Astrocyte (in vitro differentiated cells and primary cell): Measurements from ENCODE around the gene MDFIC. TPM values are rescaled to one million over a fixed set of nuclear protein-coding genes. Genes with fewer than 3 reads are reported as not detected.

Experiments
- DNase-seq: peaks from one replicate; pipeline ENCODE4 v3.0.0-alpha.2; 2010; ENCODE audit warnings: low read depth
- FAIRE-seq: peaks from 2 replicates; lab custom pipeline; 2011; peaks lifted over from hg19 to GRCh38; lab: Jason Lieb, UNC
- H2AFZ ChIP-seq: 2 replicates; pipeline ENCODE4 v1.6.0; 2012; ENCODE audit warnings: low read depth, low read length, inconsistent platforms
- H3K27ac ChIP-seq: 2 replicates; pipeline ENCODE4 v1.5.1; 2011; ENCODE audit warnings: low read depth, low read length, inconsistent platforms
- H3K27me3 ChIP-seq: 2 replicates; pipeline ENCODE4 v1.6.0; 2011; ENCODE audit warnings: low read length, inconsistent platforms; ENCODE audit not compliant: insufficient read depth
- H3K36me3 ChIP-seq: 2 replicates; pipeline ENCODE4 v1.5.1; 2011; ENCODE audit warnings: low read length, inconsistent platforms; ENCODE audit not compliant: insufficient read depth
- H3K4me1 ChIP-seq: 2 replicates; pipeline ENCODE4 v1.5.1; 2011; ENCODE audit warnings: low read length, inconsistent platforms; ENCODE audit not compliant: insufficient read depth
- H3K4me2 ChIP-seq: 2 replicates; pipeline ENCODE4 v1.6.0; 2012; ENCODE audit warnings: low read length, inconsistent platforms
- H3K4me3 ChIP-seq: 2 replicates; pipeline ENCODE4 v1.5.1; 2011; ENCODE audit warnings: low read depth, mild to moderate bottlenecking, low read length, inconsistent platforms; ENCODE audit not compliant: insufficient read depth
- H3K79me2 ChIP-seq: 2 replicates; pipeline ENCODE4 v1.6.0; 2012; ENCODE audit warnings: mild to moderate bottlenecking, low read length, inconsistent platforms; ENCODE audit not compliant: insufficient read depth
- H3K9ac ChIP-seq: 2 replicates; pipeline ENCODE4 v1.6.0; 2012; ENCODE audit warnings: mild to moderate bottlenecking, low read length, inconsistent platforms
- H3K9me3 ChIP-seq: 2 replicates; pipeline ENCODE4 v1.5.1; 2012; ENCODE audit warnings: low read depth, mild to moderate bottlenecking, low read length, inconsistent platforms; ENCODE audit not compliant: insufficient read depth
- H4K20me1 ChIP-seq: 2 replicates; pipeline ENCODE4 v1.6.0; 2012; ENCODE audit warnings: low read length, inconsistent platforms; ENCODE audit not compliant: insufficient read depth
- H3K27ac Mint-ChIP-seq: one replicate; pipeline ENCODE4 v1.8.0; 2021; ENCODE audit warnings: mild to moderate bottlenecking, mixed read lengths; ENCODE audit not compliant: unreplicated experiment
- H3K27me3 Mint-ChIP-seq: one replicate; pipeline ENCODE4 v1.8.0; 2021; ENCODE audit warnings: low read depth, mixed read lengths; ENCODE audit not compliant: unreplicated experiment
- H3K36me3 Mint-ChIP-seq: one replicate; pipeline ENCODE4 v1.8.0; 2021; ENCODE audit warnings: low read depth, mixed read lengths; ENCODE audit not compliant: unreplicated experiment
- H3K4me1 Mint-ChIP-seq: one replicate; pipeline ENCODE4 v1.8.0; 2021; ENCODE audit warnings: low read depth, mixed read lengths; ENCODE audit not compliant: unreplicated experiment
- H3K4me3 Mint-ChIP-seq: one replicate; pipeline ENCODE4 v1.8.0; 2021; ENCODE audit warnings: mild to moderate bottlenecking, moderate library complexity, mixed read lengths; ENCODE audit not compliant: unreplicated experiment
- H3K9me3 Mint-ChIP-seq: one replicate; pipeline ENCODE4 v1.8.0; 2021; ENCODE audit warnings: mild to moderate bottlenecking, mixed read lengths; ENCODE audit not compliant: unreplicated experiment
- CTCF ChIP-seq: IDR thresholded peaks from 2 replicates; pipeline ENCODE4 v1.5.1; 2011; ENCODE audit warnings: low read depth, mild to moderate bottlenecking, inconsistent platforms, low read length, moderate library complexity; ENCODE audit not compliant: insufficient read depth
- EZH2 ChIP-seq: IDR thresholded peaks from 2 replicates; pipeline ENCODE4 v1.6.1; 2012; ENCODE audit warnings: mild to moderate bottlenecking, low read length, inconsistent platforms; ENCODE audit not compliant: insufficient read depth
- total RNA-seq: library from RNA; stranded (reverse); gene quantifications from 2 replicates; pipeline ENCODE4 v1.2.1, GENCODE V29; 2021

The MDFIC gene
- total RNA-seq, 1 donor from 2014 or later, result 20.3 TPM

GRCh38 chr7:115059321-115059720, 137.4 kb downstream of the MDFIC start:
- TF ChIP-seq EZH2 (no peak), CTCF (no peak)
- FAIRE-seq, result no peak
- Mint-ChIP-seq H3K27ac (no peak overlapping the region), H3K4me3 (no peak overlapping the region), H3K27me3 (no peaks in the 10 kb centered on the region), H3K4me1 (no peaks in the 10 kb centered on the region), H3K9me3 (no peaks in the 10 kb centered on the region), H3K36me3 (no peaks in the 10 kb centered on the region)
- no peaks in the 10 kb centered on the region for H3K27me3 ChIP-seq
- H3K4me3 ChIP-seq, result no peak overlapping the region
- H3K36me3 ChIP-seq, result no peaks in the 10 kb centered on the region
- no peak overlapping the region for H3K4me2 ChIP-seq
- no peaks in the 10 kb centered on the region for H3K9me3 ChIP-seq
- no peaks in the 10 kb centered on the region for H3K4me1 ChIP-seq
- H4K20me1 ChIP-seq, result no peaks in the 10 kb centered on the region
- H3K27ac ChIP-seq, result no peak overlapping the region
- no peaks in the 10 kb centered on the region for H3K79me2 ChIP-seq
- H2AFZ ChIP-seq, result no peak overlapping the region
- peak; percentile 70 for DNase-seq
- no peak overlapping the region for H3K9ac ChIP-seq

GRCh38 chr7:115060095-115060870, 138.4 kb downstream of the MDFIC start:
- no peak overlapping the region for H2AFZ ChIP-seq
- DNase-seq, result no peak

More at GRCh38 chr7:115060095-115060870, 138.4 kb downstream of the MDFIC start:
- Histone ChIP-seq H3K27me3 (no peaks in the 10 kb centered on the region), H3K9me3 (no peaks in the 10 kb centered on the region), H3K9ac (no peak overlapping the region), H3K4me3 (no peak overlapping the region), H3K4me1 (no peaks in the 10 kb centered on the region), H4K20me1 (no peaks in the 10 kb centered on the region), H3K27ac (no peak overlapping the region), H3K4me2 (no peak overlapping the region), H3K79me2 (no peaks in the 10 kb centered on the region), H3K36me3 (no peaks in the 10 kb centered on the region)
- Mint-ChIP-seq H3K27me3 (no peaks in the 10 kb centered on the region), H3K4me3 (no peak overlapping the region), H3K4me1 (no peaks in the 10 kb centered on the region), H3K36me3 (no peaks in the 10 kb centered on the region), H3K27ac (no peak overlapping the region), H3K9me3 (no peaks in the 10 kb centered on the region)
- TF ChIP-seq CTCF (no peak), EZH2 (no peak)
- FAIRE-seq, result no peak
